ENCODE measurements around the gene UROS.

The UROS gene

GRCh38 chr10:125761961-125762360, 61.1 kb downstream of the UROS start:
- TF ChIP-seq CEBPB (IDR thresholded peaks at IDR 0.05) (no peak), YY1 (IDR thresholded peaks at IDR 0.05; ENCODE audit: low read depth) (no peak), TAF1 (IDR thresholded peaks at IDR 0.05; ENCODE audit: low read depth) (no peak), EGR1 (IDR thresholded peaks at IDR 0.05) (no peak), NFIC (IDR thresholded peaks at IDR 0.05) (no peak), FOXM1 (IDR thresholded peaks at IDR 0.05; ENCODE audit: borderline replicate concordance, low read depth) (no peak), RAD21 (IDR thresholded peaks at IDR 0.05; ENCODE audit: low read depth) (no peak), ZBTB7A (IDR thresholded peaks at IDR 0.05; ENCODE audit: low read depth) (no peak), CREB1 (IDR thresholded peaks at IDR 0.05; ENCODE audit: low read depth) (no peak), EP300 (IDR thresholded peaks at IDR 0.05; ENCODE audit: borderline replicate concordance) (no peak), REST (IDR thresholded peaks at IDR 0.05; ENCODE audit: low read depth) (no peak), TCF12 (IDR thresholded peaks at IDR 0.05; ENCODE audit: low read depth) (no peak), TEAD4 (IDR thresholded peaks at IDR 0.05) (no peak), MAX (IDR thresholded peaks at IDR 0.05) (no peak), USF1 (IDR thresholded peaks at IDR 0.05) (no peak)

- TF ChIP-seq RAD21 (IDR thresholded peaks at IDR 0.05; ENCODE audit: low read depth) (no peak), TEAD4 (IDR thresholded peaks at IDR 0.05) (no peak), EP300 (IDR thresholded peaks at IDR 0.05; ENCODE audit: borderline replicate concordance) (no peak), CEBPB (IDR thresholded peaks at IDR 0.05) (no peak), REST (IDR thresholded peaks at IDR 0.05; ENCODE audit: low read depth) (no peak), ZBTB7A (IDR thresholded peaks at IDR 0.05; ENCODE audit: low read depth) (no peak), TAF1 (IDR thresholded peaks at IDR 0.05; ENCODE audit: low read depth) (no peak), TCF12 (IDR thresholded peaks at IDR 0.05; ENCODE audit: low read depth) (no peak), MAX (IDR thresholded peaks at IDR 0.05) (no peak), EGR1 (IDR thresholded peaks at IDR 0.05) (no peak), USF1 (IDR thresholded peaks at IDR 0.05) (no peak), FOXM1 (IDR thresholded peaks at IDR 0.05; ENCODE audit: borderline replicate concordance, low read depth) (no peak), NFIC (IDR thresholded peaks at IDR 0.05) (no peak), YY1 (IDR thresholded peaks at IDR 0.05; ENCODE audit: low read depth) (no peak), CREB1 (IDR thresholded peaks at IDR 0.05; ENCODE audit: low read depth) (no peak)
Observed at GRCh38 chr10:125757742-125758141, 65.3 kb downstream of the UROS start.

- TF ChIP-seq CREB1 (IDR thresholded peaks at IDR 0.05; ENCODE audit: low read depth) (no peak), ZBTB7A (IDR thresholded peaks at IDR 0.05; ENCODE audit: low read depth) (no peak), TCF12 (IDR thresholded peaks at IDR 0.05; ENCODE audit: low read depth) (no peak)
Observed at GRCh38 chr10:125756853-125757487, 66.1 kb downstream of the UROS start.

- no peak for TF ChIP-seq TAF1 (IDR thresholded peaks at IDR 0.05; ENCODE audit: low read depth)
- no peak for TF ChIP-seq ZBTB7A (IDR thresholded peaks at IDR 0.05; ENCODE audit: low read depth)
- TF ChIP-seq MAX (IDR thresholded peaks at IDR 0.05) = no peak
- no peak for TF ChIP-seq EP300 (IDR thresholded peaks at IDR 0.05; ENCODE audit: borderline replicate concordance)
- TF ChIP-seq TEAD4 (IDR thresholded peaks at IDR 0.05) = no peak
- TF ChIP-seq YY1 (IDR thresholded peaks at IDR 0.05; ENCODE audit: low read depth) = no peak
- TF ChIP-seq EGR1 (IDR thresholded peaks at IDR 0.05) = no peak
- TF ChIP-seq RAD21 (IDR thresholded peaks at IDR 0.05; ENCODE audit: low read depth) = no peak
Observed at GRCh38 chr10:125756196-125756595, 66.9 kb downstream of the UROS start.

GRCh38 chr10:125747417-125747816, 75.6 kb downstream of the UROS start:
- TF ChIP-seq YY1 (IDR thresholded peaks at IDR 0.05; ENCODE audit: low read depth) (no peak), TCF12 (IDR thresholded peaks at IDR 0.05; ENCODE audit: low read depth) (no peak), CREB1 (IDR thresholded peaks at IDR 0.05; ENCODE audit: low read depth) (no peak), CEBPB (IDR thresholded peaks at IDR 0.05) (no peak), REST (IDR thresholded peaks at IDR 0.05; ENCODE audit: low read depth) (no peak), NFIC (IDR thresholded peaks at IDR 0.05) (no peak), USF1 (IDR thresholded peaks at IDR 0.05) (no peak), EP300 (IDR thresholded peaks at IDR 0.05; ENCODE audit: borderline replicate concordance) (no peak), ZBTB7A (IDR thresholded peaks at IDR 0.05; ENCODE audit: low read depth) (no peak), MAX (IDR thresholded peaks at IDR 0.05) (no peak), TEAD4 (IDR thresholded peaks at IDR 0.05) (no peak), TAF1 (IDR thresholded peaks at IDR 0.05; ENCODE audit: low read depth) (no peak), FOXM1 (IDR thresholded peaks at IDR 0.05; ENCODE audit: borderline replicate concordance, low read depth) (no peak), EGR1 (IDR thresholded peaks at IDR 0.05) (no peak), RAD21 (IDR thresholded peaks at IDR 0.05; ENCODE audit: low read depth) (no peak)

Measured in Ishikawa (cell line).